HepG2 (cell line): ENCODE data around the gene ASPHD1. TPM values are rescaled to one million over a fixed set of nuclear protein-coding genes. Genes with fewer than 3 reads are reported as not detected.

Experiments used
- MAF1 ChIP-seq: sonication (generic); formaldehyde crosslinking; IDR thresholded peaks from 2 replicates; pipeline ENCODE4 v1.5.0; 2020; ENCODE audit warnings: missing genetic modification reagents, borderline replicate concordance
- MAZ ChIP-seq, 2 experiments: sonication (generic) in 1 of 2; formaldehyde crosslinking in 1 of 2; IDR thresholded peaks; 2 replicates each; pipeline versions ENCODE4 v1.5.0 to v1.6.1; 2012 to 2020; ENCODE audit warnings: low read depth in 2 of 2, mild to moderate bottlenecking in 2 of 2, borderline replicate concordance in 1 of 2, improper control_type of control experiment in 1 of 2, low read length in 1 of 2, missing genetic modification reagents in 1 of 2, moderate library complexity in 1 of 2
- RBM22 ChIP-seq: fragments of 200-400 bp; formaldehyde crosslinking; optimal IDR thresholded peaks from 2 replicates; pipeline ENCODE3; 2017; ENCODE audit warnings: mild to moderate bottlenecking, low read length, moderate library complexity
- SMC3 ChIP-seq: IDR thresholded peaks from 2 replicates; pipeline ENCODE4 v1.6.1; 2011; ENCODE audit warnings: low read length, improper control_type of control experiment
- SP1 ChIP-seq, 2 experiments: fragments of 450-650 bp in 1 of 2; sonication (generic) in 1 of 2; formaldehyde crosslinking in 1 of 2; IDR thresholded peaks; 2 replicates each; pipeline versions ENCODE4 v1.4.0 to v1.6.1; 2016 to 2020; ENCODE audit warnings: missing genetic modification reagents in 1 of 2
- SUZ12 ChIP-seq: fragments of 150-350 bp; IDR thresholded peaks from 2 replicates; pipeline ENCODE4 v1.6.1; 2014; ENCODE audit warnings: low read depth, low read length
- TEAD3 ChIP-seq: optimal IDR thresholded peaks from 2 replicates; pipeline ENCODE3; 2016; ENCODE audit warnings: borderline replicate concordance
- TFE3 ChIP-seq: IDR thresholded peaks from 2 replicates; pipeline ENCODE4 v1.6.1; 2016
- TRIM22 ChIP-seq: fragments of 450-650 bp; IDR thresholded peaks from 2 replicates; pipeline ENCODE4 v1.6.1; 2017
- ZFX ChIP-seq: sonication (generic); formaldehyde crosslinking; IDR thresholded peaks from 2 replicates; pipeline ENCODE4 v1.4.0; 2020; ENCODE audit warnings: mild to moderate bottlenecking, low read depth, missing genetic modification reagents, moderate library complexity
- ZNF20 ChIP-seq: sonication (generic); formaldehyde crosslinking; IDR thresholded peaks from 2 replicates; pipeline ENCODE4 v1.4.0; 2020; ENCODE audit warnings: mild to moderate bottlenecking, moderate library complexity, missing genetic modification reagents
- ZNF501 ChIP-seq: sonication (generic); formaldehyde crosslinking; IDR thresholded peaks from 2 replicates; pipeline ENCODE4 v1.5.1; 2020; ENCODE audit warnings: mild to moderate bottlenecking, moderate library complexity, missing genetic modification reagents
- ZNF597 ChIP-seq: sonication (generic); formaldehyde crosslinking; IDR thresholded peaks from 2 replicates; pipeline ENCODE4 v1.5.0; 2020; ENCODE audit warnings: missing genetic modification reagents
- ZUFSP ChIP-seq: sonication (generic); formaldehyde crosslinking; IDR thresholded peaks from 2 replicates; pipeline ENCODE4 v1.9.0; 2021; ENCODE audit warnings: missing genetic modification reagents, mild to moderate bottlenecking, borderline replicate concordance
- polyA plus RNA-seq, 8 experiments: library from polyadenylated mRNA; depleted of rRNA in 3 of 8; stranded (reverse) in 7 of 8; unstranded in 1 of 8; fragments of >200 nt; fragmentation: Illumina TruSeq in 4 of 8; extraction: Trizol in 4 of 8; gene quantifications; 2 replicates each; pipeline versions ENCODE4 v1.2.1 to v1.2.3, GENCODE V29; 2011 to 2016; ENCODE audit warnings: low read depth in 4 of 8, missing spikeins in 1 of 8, mixed read lengths in 1 of 8; ENCODE audit not compliant: insufficient read depth in 1 of 8
- total RNA-seq, 5 experiments: library from RNA; depleted of rRNA; stranded (reverse); fragments of >200 nt; fragmentation: Illumina TruSeq; extraction: Trizol; gene quantifications; 2 replicates each; pipeline ENCODE4 v1.2.3, GENCODE V29; 2016; ENCODE audit warnings: low read depth in 1 of 5
- TF ChIP-seq, protein P1 (sequence below): sonication (generic); formaldehyde crosslinking; IDR thresholded peaks from 2 replicates; pipeline ENCODE4 v1.4.0; 2020; ENCODE audit warnings: mild to moderate bottlenecking, missing genetic modification reagents
- TF ChIP-seq, protein P2 (sequence below): sonication (generic); formaldehyde crosslinking; IDR thresholded peaks from 2 replicates; pipeline ENCODE4 v1.4.0; 2020; ENCODE audit warnings: missing genetic modification reagents

Gene ASPHD1
- total and polyA plus RNA-seq, 2 of the 13 experiments (the other 11 are each of a cell fraction or from before 2014, with no cell fraction given) = 13.1 to 19.7 TPM

GRCh38 chr16:29899516-29900101 is 679 bp upstream of the ASPHD1 start, which contains the start of gene SEZ6L2 (continued):
- peak; percentile 69; the same call in 1 of the 2 replicates for TF ChIP-seq ZFX (CRISPR knock-in tag)
- TF ChIP-seq ZNF501 = 0 out of 2 replicates have a peak, but pooled peaks have one; percentile 82
- peak; percentile 81 for TF ChIP-seq ZNF20 (CRISPR knock-in tag)
- TF ChIP-seq MAZ (IDR thresholded peaks at IDR 0.05; ENCODE audit: borderline replicate concordance, low read depth, low read length) = peak; percentile 73; the same call in 1 of the 2 replicates
- peak; percentile 72; the same call in 1 of the 2 replicates for TF ChIP-seq MAZ (CRISPR knock-in tag; IDR thresholded peaks at IDR 0.05; ENCODE audit: low read depth)
- TF ChIP-seq RBM22 = no peak
- peak; percentile 50 for TF ChIP-seq TEAD3 (CRISPR knock-in tag)
- TF ChIP-seq MAF1 (CRISPR knock-in tag) = peak; percentile 85; the same call in 1 of the 2 replicates
- no peak for TF ChIP-seq SP1 (IDR thresholded peaks at IDR 0.05)
- TF ChIP-seq SP1 (CRISPR knock-in tag; IDR thresholded peaks at IDR 0.05) = no peak; the same call in 1 of the 2 replicates
- no peak for TF ChIP-seq SUZ12
- TF ChIP-seq SMC3 = peak; percentile 5; the same call in 1 of the 2 replicates
- peak; percentile 53; the same call in 1 of the 2 replicates for TF ChIP-seq TFE3 (CRISPR knock-in tag)
- TF ChIP-seq, protein P1, sequence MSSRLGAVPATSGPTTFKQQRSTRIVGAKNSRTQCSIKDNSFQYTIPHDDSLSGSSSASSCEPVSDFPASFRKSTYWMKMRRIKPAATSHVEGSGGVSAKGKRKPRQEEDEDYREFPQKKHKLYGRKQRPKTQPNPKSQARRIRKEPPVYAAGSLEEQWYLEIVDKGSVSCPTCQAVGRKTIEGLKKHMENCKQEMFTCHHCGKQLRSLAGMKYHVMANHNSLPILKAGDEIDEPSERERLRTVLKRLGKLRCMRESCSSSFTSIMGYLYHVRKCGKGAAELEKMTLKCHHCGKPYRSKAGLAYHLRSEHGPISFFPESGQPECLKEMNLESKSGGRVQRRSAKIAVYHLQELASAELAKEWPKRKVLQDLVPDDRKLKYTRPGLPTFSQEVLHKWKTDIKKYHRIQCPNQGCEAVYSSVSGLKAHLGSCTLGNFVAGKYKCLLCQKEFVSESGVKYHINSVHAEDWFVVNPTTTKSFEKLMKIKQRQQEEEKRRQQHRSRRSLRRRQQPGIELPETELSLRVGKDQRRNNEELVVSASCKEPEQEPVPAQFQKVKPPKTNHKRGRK (CRISPR knock-in tag) = no peak; the same call in 1 of the 2 replicates
- TF ChIP-seq TRIM22 = no peak
- TF ChIP-seq ZNF597 = no peak
- no peak for TF ChIP-seq ZUFSP (CRISPR knock-in tag)
- TF ChIP-seq, protein P2, sequence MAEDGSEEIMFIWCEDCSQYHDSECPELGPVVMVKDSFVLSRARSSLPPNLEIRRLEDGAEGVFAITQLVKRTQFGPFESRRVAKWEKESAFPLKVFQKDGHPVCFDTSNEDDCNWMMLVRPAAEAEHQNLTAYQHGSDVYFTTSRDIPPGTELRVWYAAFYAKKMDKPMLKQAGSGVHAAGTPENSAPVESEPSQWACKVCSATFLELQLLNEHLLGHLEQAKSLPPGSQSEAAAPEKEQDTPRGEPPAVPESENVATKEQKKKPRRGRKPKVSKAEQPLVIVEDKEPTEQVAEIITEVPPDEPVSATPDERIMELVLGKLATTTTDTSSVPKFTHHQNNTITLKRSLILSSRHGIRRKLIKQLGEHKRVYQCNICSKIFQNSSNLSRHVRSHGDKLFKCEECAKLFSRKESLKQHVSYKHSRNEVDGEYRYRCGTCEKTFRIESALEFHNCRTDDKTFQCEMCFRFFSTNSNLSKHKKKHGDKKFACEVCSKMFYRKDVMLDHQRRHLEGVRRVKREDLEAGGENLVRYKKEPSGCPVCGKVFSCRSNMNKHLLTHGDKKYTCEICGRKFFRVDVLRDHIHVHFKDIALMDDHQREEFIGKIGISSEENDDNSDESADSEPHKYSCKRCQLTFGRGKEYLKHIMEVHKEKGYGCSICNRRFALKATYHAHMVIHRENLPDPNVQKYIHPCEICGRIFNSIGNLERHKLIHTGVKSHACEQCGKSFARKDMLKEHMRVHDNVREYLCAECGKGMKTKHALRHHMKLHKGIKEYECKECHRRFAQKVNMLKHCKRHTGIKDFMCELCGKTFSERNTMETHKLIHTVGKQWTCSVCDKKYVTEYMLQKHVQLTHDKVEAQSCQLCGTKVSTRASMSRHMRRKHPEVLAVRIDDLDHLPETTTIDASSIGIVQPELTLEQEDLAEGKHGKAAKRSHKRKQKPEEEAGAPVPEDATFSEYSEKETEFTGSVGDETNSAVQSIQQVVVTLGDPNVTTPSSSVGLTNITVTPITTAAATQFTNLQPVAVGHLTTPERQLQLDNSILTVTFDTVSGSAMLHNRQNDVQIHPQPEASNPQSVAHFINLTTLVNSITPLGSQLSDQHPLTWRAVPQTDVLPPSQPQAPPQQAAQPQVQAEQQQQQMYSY (CRISPR knock-in tag) = peak; percentile 84; the same call in 1 of the 2 replicates
